Lower lobe of right lung (tissue), 2 donors: Measurements from ENCODE around the gene PAPLN. TPM values are rescaled to one million over a fixed set of nuclear protein-coding genes. Genes with fewer than 3 reads are reported as not detected.

ENCODE experiments used
- ATAC-seq, 2 donors: fragments of 200-7000 bp; cut with Tn5 transposase; one replicate each; pipeline ENCODE4 v1.9.1; 2020 to 2022; ENCODE audit warnings: mild to moderate bottlenecking in 2 of 2, moderate library complexity in 2 of 2
- DNase-seq: peaks from one replicate; pipeline ENCODE4 v3.0.0-alpha.2; 2020
- H3K27ac ChIP-seq: fragments of 200-600 bp; one replicate; pipeline ENCODE4 v1.8.0; 2022
- H3K27me3 ChIP-seq: fragments of 200-600 bp; one replicate; pipeline ENCODE4 v1.8.0; 2022; ENCODE audit warnings: low read depth
- H3K36me3 ChIP-seq: fragments of 200-600 bp; one replicate; pipeline ENCODE4 v1.8.0; 2022; ENCODE audit warnings: mild to moderate bottlenecking
- H3K4me1 ChIP-seq: fragments of 200-600 bp; one replicate; pipeline ENCODE4 v1.8.0; 2022
- H3K4me3 ChIP-seq: fragments of 200-600 bp; one replicate; pipeline ENCODE4 v1.8.0; 2022; ENCODE audit warnings: mild to moderate bottlenecking
- H3K9me3 ChIP-seq: fragments of 200-600 bp; one replicate; pipeline ENCODE4 v1.8.0; 2022
- intact Hi-C: fragments of 100-400 bp; cut with DNase I; formaldehyde crosslinking; loops from one replicate; pipeline ENCODE4 v1.11.0; 2022
- total RNA-seq: library from RNA; stranded (reverse); fragmentation: NEBNext Ultra II Directional; extraction: Animal tissue kit (Norgen Biotek cat#: 25700); gene quantifications from one replicate; pipeline ENCODE4 v1.2.1, GENCODE V29; 2021
- TF ChIP-seq, protein P1 (sequence below): fragments of 200-600 bp; IDR thresholded peaks from one replicate; pipeline ENCODE4 v1.8.0; 2022; ENCODE audit warnings: antibody characterized with exemption, mild to moderate bottlenecking
- donor health status: DM: no; HTN: yes; CAD: no; lungs with severe emphysema.

The PAPLN gene
- total RNA-seq, 1 donor from 2014 or later: 10.7 TPM

DNA sequence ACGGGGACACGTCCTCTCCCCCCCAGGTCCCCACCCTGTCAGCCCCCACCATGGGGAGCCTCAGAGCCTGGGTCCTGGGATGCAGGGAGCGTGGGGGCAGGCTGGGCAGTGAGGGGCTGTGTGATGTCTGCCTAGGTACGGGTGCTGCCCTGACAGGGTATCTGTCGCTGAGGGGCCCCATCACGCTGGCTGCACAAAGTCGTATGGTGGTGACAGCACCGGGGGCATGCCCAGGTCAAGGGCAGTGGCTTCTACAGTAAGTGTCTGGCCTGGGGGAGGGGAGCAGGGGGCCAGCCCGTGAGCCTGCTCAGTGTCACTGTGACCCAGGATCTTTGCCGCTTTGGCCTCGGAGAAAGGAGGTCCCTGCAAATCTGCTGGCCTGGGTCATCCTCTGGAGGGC, 23.3 kb downstream of the PAPLN start:
- no peaks in the 10 kb centered on the region for H3K4me1 ChIP-seq
- ATAC-seq: no peak
- TF ChIP-seq, protein P1, sequence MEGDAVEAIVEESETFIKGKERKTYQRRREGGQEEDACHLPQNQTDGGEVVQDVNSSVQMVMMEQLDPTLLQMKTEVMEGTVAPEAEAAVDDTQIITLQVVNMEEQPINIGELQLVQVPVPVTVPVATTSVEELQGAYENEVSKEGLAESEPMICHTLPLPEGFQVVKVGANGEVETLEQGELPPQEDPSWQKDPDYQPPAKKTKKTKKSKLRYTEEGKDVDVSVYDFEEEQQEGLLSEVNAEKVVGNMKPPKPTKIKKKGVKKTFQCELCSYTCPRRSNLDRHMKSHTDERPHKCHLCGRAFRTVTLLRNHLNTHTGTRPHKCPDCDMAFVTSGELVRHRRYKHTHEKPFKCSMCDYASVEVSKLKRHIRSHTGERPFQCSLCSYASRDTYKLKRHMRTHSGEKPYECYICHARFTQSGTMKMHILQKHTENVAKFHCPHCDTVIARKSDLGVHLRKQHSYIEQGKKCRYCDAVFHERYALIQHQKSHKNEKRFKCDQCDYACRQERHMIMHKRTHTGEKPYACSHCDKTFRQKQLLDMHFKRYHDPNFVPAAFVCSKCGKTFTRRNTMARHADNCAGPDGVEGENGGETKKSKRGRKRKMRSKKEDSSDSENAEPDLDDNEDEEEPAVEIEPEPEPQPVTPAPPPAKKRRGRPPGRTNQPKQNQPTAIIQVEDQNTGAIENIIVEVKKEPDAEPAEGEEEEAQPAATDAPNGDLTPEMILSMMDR: no peak
- no peaks in the 10 kb centered on the region for H3K36me3 ChIP-seq
- no peak overlapping the region for H3K27ac ChIP-seq
- H3K27me3 ChIP-seq: no peaks in the 10 kb centered on the region
- DNase-seq: no peak
- no peak overlapping the region for H3K4me3 ChIP-seq
- H3K9me3 ChIP-seq: no peaks in the 10 kb centered on the region
- intact Hi-C loops: no loop called here

DNA sequence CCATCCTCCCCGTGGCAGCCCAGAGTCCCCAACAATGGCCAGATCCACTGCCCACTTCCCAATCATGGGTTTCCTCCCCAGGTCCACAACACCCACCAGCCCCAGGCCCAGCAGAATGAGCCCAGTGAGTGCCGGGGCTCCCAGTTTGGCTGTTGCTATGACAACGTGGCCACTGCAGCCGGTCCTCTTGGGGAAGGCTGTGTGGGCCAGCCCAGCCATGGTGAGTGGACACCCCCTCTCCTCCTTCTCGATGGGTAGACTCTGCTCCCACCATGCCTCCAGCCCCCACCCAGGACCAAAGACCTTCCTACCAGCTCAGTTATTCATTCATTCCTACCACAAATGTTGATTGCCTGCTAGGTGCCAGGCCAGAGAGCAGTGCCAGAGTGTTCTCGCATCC, 23.8 kb downstream of the PAPLN start:
- H3K27me3 ChIP-seq: no peaks in the 10 kb centered on the region
- no peak overlapping the region for H3K27ac ChIP-seq
- no peak overlapping the region for H3K4me3 ChIP-seq
- DNase-seq (no peak), ATAC-seq (no peak)
- no peaks in the 10 kb centered on the region for H3K9me3 ChIP-seq
- intact Hi-C loops: no loop called here
- no peaks in the 10 kb centered on the region for H3K4me1 ChIP-seq
- TF ChIP-seq, protein P1: no peak
- H3K36me3 ChIP-seq: no peaks in the 10 kb centered on the region

DNA sequence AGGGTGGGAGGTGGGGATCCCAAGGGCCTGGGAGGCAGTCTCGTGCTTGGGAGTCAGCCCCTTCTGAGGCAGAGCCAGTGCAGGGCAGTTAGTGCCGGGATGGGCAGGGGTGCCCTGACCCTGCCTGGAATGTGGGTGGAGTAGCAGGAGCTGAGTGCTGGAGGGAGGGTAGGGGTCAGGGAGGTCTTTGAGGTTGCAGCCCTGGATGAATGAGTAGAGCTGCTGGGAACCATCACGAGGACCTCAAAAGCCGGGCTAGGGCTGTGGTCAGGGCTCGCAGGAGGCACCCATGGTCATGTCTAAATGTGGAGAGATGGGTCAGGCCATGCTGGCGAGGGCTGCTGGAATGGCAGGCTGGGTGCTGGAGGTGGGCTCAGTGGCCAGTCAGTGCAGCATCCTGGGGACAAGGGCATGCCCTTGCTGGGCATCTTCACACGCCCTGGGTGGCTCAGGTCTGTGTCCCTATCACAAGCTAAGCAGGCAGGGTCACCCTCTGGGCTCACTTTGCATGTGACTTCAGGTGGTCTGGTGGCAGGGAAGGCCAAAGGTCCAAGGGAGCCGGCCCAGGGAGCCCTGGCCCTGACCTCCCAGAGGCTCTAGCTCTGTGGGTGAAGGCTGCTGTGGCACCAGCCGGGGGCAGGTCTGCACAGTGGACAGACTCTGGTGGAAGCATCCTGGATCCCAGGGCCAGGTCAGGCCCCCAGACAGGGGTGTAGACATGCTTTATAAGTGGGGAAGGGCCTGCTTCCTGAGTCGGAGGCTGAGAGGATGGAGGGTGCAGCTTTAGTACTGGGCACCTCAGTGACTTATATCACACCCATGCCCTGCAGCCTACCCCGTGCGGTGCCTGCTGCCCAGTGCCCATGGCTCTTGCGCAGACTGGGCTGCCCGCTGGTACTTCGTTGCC, 24.5 kb downstream of the PAPLN start:
- Histone ChIP-seq H3K4me3 (no peak overlapping the region), H3K4me1 (no peaks in the 10 kb centered on the region), H3K27me3 (no peaks in the 10 kb centered on the region), H3K27ac (no peak overlapping the region), H3K36me3 (no peaks in the 10 kb centered on the region), H3K9me3 (no peaks in the 10 kb centered on the region)
- ATAC-seq (no peak), DNase-seq (no peak)
- TF ChIP-seq, protein P1: no peak
- intact Hi-C loops: no loop called here

DNA sequence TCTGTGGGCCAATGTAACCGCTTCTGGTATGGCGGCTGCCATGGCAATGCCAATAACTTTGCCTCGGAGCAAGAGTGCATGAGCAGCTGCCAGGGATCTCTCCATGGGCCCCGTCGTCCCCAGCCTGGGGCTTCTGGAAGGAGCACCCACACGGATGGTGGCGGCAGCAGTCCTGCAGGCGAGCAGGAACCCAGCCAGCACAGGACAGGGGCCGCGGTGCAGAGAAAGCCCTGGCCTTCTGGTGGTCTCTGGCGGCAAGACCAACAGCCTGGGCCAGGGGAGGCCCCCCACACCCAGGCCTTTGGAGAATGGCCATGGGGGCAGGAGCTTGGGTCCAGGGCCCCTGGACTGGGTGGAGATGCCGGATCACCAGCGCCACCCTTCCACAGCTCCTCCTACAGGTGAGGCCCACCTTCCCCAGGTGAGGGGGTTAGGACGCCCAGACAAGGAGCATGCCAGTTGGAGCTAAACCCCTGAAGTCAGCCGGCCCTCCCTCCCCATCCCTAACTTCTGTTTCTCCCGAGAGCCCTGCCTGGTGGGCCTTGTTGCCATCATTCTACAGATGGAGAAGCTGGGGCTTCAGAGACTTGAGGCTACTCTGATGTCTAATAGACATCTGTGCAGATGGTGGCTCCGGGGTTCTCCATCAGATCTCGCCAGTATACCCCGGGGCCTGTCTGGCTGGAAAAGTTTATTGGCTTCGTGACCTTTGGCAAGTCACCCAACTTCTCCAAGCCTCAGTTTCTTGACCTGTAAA, 25.3 kb downstream of the PAPLN start:
- Histone ChIP-seq H3K27ac (no peak overlapping the region), H3K9me3 (no peaks in the 10 kb centered on the region), H3K27me3 (no peaks in the 10 kb centered on the region), H3K4me1 (no peaks in the 10 kb centered on the region), H3K4me3 (no peak overlapping the region), H3K36me3 (no peaks in the 10 kb centered on the region)
- DNase-seq: no peak
- TF ChIP-seq, protein P1: no peak
- no peak for ATAC-seq
- intact Hi-C loops: no loop called here

DNA sequence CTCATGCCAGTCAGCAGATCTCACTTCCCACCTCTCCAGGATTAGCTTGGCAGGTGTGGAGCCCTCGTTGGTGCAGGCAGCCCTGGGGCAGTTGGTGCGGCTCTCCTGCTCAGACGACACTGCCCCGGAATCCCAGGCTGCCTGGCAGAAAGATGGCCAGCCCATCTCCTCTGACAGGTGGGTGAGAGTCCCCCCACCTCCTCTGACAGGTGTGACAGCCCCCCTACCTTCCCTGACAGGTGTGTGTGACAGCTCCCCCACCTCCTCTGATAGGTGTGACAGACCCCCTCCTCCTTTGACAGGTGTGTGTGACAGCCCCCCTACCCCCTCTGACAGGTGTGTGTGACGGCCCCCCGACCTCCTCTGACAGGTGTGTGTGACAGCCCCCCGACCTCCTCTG, 26.3 kb downstream of the PAPLN start:
- H3K9me3 ChIP-seq: no peaks in the 10 kb centered on the region
- no peaks in the 10 kb centered on the region for H3K36me3 ChIP-seq
- DNase-seq (no peak), ATAC-seq (no peak)
- no peak overlapping the region for H3K4me3 ChIP-seq
- no peak overlapping the region for H3K27ac ChIP-seq
- no peaks in the 10 kb centered on the region for H3K4me1 ChIP-seq
- intact Hi-C loops: no loop called here
- TF ChIP-seq, protein P1: no peak
- no peaks in the 10 kb centered on the region for H3K27me3 ChIP-seq
